Activated CD8-positive, alpha-beta T cell treated with anti-CD3 and anti-CD28 coated beads, Interleukin-2, amount 10 ng/mL, durations not matched to agents 7 days and 5 days (primary cell): Measurements from ENCODE around the gene PCSK6. TPM values are rescaled to one million over a fixed set of nuclear protein-coding genes. Genes with fewer than 3 reads are reported as not detected.

Experiments used
- ATAC-seq: fragments of 150-1000 bp; cut with Tn5 transposase; one replicate; pipeline ENCODE4 v1.10.0; 2021; ENCODE audit warnings: moderate library complexity
- CTCF ChIA-PET: fragments of 350-600 bp; sonication (Branson Sonifier 250); formaldehyde crosslinking; loops from one replicate; lab custom pipeline; 2021; ENCODE audit warnings: antibody characterized with exemption; lab: Charles Lee
- POLR2A ChIA-PET: fragments of 350-600 bp; sonication (Branson Sonifier 250); formaldehyde crosslinking; loops from one replicate; lab custom pipeline; 2021; ENCODE audit warnings: antibody characterized with exemption; lab: Charles Lee
- DNase-seq: peaks from one replicate; pipeline ENCODE4 v3.0.0-alpha.2; 2020
- H3K27ac Mint-ChIP-seq: one replicate; pipeline ENCODE4 v1.8.0; 2021; ENCODE audit warnings: mild to moderate bottlenecking, mixed read lengths
- H3K27me3 Mint-ChIP-seq: one replicate; pipeline ENCODE4 v1.8.0; 2021; ENCODE audit warnings: low read depth, mixed read lengths
- H3K36me3 Mint-ChIP-seq: one replicate; pipeline ENCODE4 v1.8.0; 2021; ENCODE audit warnings: low read depth, mixed read lengths
- H3K4me1 Mint-ChIP-seq: one replicate; pipeline ENCODE4 v1.8.0; 2021; ENCODE audit warnings: low read depth, mixed read lengths
- H3K4me3 Mint-ChIP-seq: one replicate; pipeline ENCODE4 v1.8.0; 2021; ENCODE audit warnings: mild to moderate bottlenecking, mixed read lengths
- H3K9me3 Mint-ChIP-seq: one replicate; pipeline ENCODE4 v1.8.0; 2022; ENCODE audit warnings: mixed read lengths; ENCODE audit not compliant: insufficient read depth
- total RNA-seq, 2 experiments: library from RNA; stranded (reverse); gene quantifications; one replicate each; pipeline ENCODE4 v1.2.3, GENCODE V29; 2021

PCSK6 gene
- total RNA-seq, 2 experiments from 2014 or later = 0.68 to 0.76 TPM

GRCh38 chr15:101496198-101496986 lies 6.9 kb upstream of the PCSK6 start:
- ChIA-PET CTCF (no interaction called here), POLR2A (no interaction called here)
- Mint-ChIP-seq H3K27ac (no peak overlapping the region), H3K36me3 (no peaks in the 10 kb centered on the region), H3K4me1 (peaks cover 19% of the 10 kb centered on the region), H3K4me3 (no peak overlapping the region), H3K9me3 (no peaks in the 10 kb centered on the region), H3K27me3 (peaks cover 51% of the 10 kb centered on the region)
- ATAC-seq (no peak), DNase-seq (no peak)

DNA sequence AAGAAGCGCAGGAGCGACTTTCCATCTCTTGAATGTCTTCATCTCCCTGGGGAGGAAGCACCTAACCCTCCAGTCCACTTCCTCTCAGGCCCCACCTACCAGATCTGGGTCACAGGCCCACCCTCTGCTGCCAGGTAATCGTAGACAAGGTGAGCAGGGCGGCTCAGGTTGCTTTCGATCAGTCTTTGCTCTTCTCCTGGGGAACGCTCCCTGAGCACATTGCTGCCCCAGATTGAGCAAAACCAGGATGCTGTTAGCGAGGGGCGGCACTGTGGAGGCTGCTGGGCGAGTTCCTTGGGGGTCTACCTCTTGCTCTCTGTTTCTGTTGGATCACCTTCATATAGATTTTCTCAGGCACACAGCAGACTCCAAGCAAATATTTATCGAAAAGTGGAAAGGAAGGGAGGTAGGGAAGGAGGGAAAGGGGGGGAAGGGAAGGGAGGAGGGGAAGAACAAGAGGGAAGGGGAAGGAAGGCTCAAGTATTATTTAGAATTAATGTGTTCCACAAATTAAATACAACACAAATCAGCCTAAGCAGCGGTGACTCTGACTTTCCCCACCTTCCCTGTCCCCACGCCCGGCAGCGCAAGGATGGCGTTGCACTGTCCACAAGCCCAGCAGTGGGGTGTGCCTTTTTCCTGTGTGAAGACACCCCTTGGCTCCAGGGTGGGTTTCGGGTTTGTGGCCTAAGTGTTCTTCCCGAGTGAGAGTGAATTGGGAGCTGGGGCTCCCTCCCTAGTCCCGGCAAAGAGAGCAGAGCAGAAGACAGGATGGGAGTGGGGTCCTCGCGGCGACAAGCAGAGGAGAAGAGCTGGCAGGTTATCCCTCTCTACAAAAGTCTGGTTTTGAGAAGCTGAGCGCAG lies 6.1 kb upstream of the PCSK6 start:
- ChIA-PET CTCF (interaction anchor here (0.7 kb wide), 1 partner anchor 146 kb away, joined by 3 read pairs; no protein-coding TSS in a partner anchor), POLR2A (no interaction called here)
- Mint-ChIP-seq H3K27me3 (peaks cover 58% of the 10 kb centered on the region), H3K4me3 (no peak overlapping the region), H3K27ac (no peak overlapping the region), H3K4me1 (peaks cover 12% of the 10 kb centered on the region), H3K9me3 (no peaks in the 10 kb centered on the region), H3K36me3 (no peaks in the 10 kb centered on the region)
- ATAC-seq (no peak), DNase-seq (no peak)

DNA sequence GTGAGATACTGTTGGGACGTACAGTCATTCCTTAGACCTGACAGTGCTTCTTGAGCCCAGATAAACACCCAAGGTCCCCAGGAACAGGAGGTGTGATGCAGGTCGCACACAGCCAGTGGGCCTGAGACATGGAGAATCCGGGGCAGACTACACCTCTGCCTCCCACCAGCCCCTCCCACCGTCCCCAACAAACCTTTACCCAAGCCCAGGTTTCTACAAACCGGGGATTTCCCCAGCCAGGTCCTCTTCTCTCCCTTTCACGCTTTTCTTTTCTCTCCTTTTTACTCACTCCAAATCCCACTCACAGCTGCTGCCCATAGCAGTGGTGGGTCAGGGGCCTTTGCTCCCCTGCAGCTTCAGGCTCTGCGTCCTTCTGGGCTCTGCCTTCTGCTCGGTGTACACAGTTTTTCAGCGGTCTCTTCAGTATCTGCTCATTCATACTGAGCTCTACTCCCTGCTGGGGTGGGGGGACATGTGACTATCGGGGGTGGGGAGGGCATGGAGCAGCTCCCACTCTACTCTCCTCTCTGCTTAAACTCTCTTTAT lies 4.8 kb upstream of the PCSK6 start:
- Mint-ChIP-seq H3K27ac (no peak overlapping the region), H3K4me1 (peaks cover 8% of the 10 kb centered on the region), H3K9me3 (no peaks in the 10 kb centered on the region), H3K27me3 (peaks cover 61% of the 10 kb centered on the region), H3K4me3 (no peak overlapping the region), H3K36me3 (no peaks in the 10 kb centered on the region)
- no peak for ATAC-seq
- ChIA-PET CTCF (interaction anchor here (0.7 kb wide), 1 partner anchor 147 kb away, joined by 3 read pairs; no protein-coding TSS in a partner anchor), POLR2A (no interaction called here)
- no peak for DNase-seq

- POLR2A ChIA-PET = interaction anchor here (0.7 kb wide), 1 partner anchor 51 kb away, joined by 3 read pairs; no protein-coding TSS in a partner anchor
- H3K4me3 Mint-ChIP-seq = no peak overlapping the region
- no peaks in the 10 kb centered on the region for H3K36me3 Mint-ChIP-seq
- CTCF ChIA-PET = no interaction called here
- H3K27me3 Mint-ChIP-seq = peaks cover 63% of the 10 kb centered on the region
- DNase-seq (no peak), ATAC-seq (no peak)
- H3K4me1 Mint-ChIP-seq = peaks cover 8% of the 10 kb centered on the region
- no peak overlapping the region for H3K27ac Mint-ChIP-seq
- H3K9me3 Mint-ChIP-seq = no peaks in the 10 kb centered on the region
Observed at GRCh38 chr15:101492766-101493692, 3.5 kb upstream of the PCSK6 start.

- Mint-ChIP-seq H3K4me3 (no peak overlapping the region), H3K27me3 (peaks cover 63% of the 10 kb centered on the region), H3K4me1 (peaks cover 8% of the 10 kb centered on the region), H3K36me3 (no peaks in the 10 kb centered on the region), H3K9me3 (no peaks in the 10 kb centered on the region), H3K27ac (no peak overlapping the region)
- no peak for ATAC-seq
- ChIA-PET POLR2A (interaction anchor here (0.5 to 0.7 kb wide), 2 partner anchors 50 to 240 kb away, joined by 3 read pairs; partner anchors contain the start of gene CHSY1), CTCF (no interaction called here)
- no peak for DNase-seq
Observed at GRCh38 chr15:101491734-101492640, 2.5 kb upstream of the PCSK6 start.

DNA sequence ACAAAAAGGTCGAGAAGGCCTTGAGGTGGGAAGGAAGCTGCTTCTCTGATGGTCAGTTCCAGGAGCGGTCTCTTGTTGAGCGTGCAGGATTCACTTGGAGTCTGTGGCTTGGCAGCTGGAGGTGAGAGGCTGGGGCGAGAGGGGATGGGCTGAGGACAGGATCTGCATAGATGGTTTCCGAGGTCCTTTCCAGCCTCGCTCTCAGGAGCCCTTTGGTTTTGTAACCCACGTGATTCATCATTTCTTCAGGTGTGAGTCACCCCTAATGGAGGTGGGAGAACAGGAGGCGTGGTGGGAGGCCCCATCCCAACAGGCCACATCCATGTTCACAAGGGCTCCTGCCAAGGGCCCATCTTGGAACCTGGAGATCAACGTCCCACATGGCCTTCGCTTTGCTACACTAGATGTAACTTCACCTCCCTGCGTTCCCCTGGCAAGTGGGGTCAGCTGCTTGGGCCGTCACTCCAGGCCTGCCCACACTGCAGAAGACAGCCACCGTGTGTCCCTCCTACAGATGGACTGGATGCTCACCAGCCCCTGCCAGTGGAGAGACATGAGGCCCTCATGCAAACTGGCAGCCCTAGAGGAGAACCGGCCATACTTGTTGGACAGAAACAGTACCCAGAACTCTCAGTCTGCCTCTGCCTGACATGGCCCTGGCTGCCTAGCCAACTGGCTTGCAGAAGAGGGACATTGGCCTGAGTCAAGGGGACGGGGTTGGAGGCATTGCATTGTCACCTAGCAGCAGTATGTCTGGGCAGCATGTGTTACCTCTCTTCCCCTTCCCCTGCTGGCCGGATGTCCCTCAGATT lies 1.6 kb upstream of the PCSK6 start:
- H3K27me3 Mint-ChIP-seq = peaks cover 62% of the 10 kb centered on the region
- ChIA-PET CTCF (interaction anchor here (1.0 kb wide), 1 partner anchor 150 kb away, joined by 3 read pairs; no protein-coding TSS in a partner anchor), POLR2A (interaction anchor here (0.5 kb wide), 1 partner anchor 239 kb away, joined by 3 read pairs; the partner anchor contains the start of gene CHSY1)
- no peak for DNase-seq
- no peak overlapping the region for H3K27ac Mint-ChIP-seq
- H3K4me3 Mint-ChIP-seq = no peak overlapping the region
- H3K36me3 Mint-ChIP-seq = no peaks in the 10 kb centered on the region
- H3K9me3 Mint-ChIP-seq = no peaks in the 10 kb centered on the region
- H3K4me1 Mint-ChIP-seq = peaks cover 3% of the 10 kb centered on the region
- ATAC-seq = no peak

GRCh38 chr15:101490408-101490891 lies 943 bp upstream of the PCSK6 start:
- H3K36me3 Mint-ChIP-seq = no peaks in the 10 kb centered on the region
- CTCF ChIA-PET = interaction anchor here (1.0 kb wide), 1 partner anchor 151 kb away, joined by 3 read pairs; no protein-coding TSS in a partner anchor
- H3K27ac Mint-ChIP-seq = no peak overlapping the region

GRCh38 chr15:101489237-101489598 lies 289 bp downstream of the PCSK6 start:
- Mint-ChIP-seq H3K4me1 (peaks cover 3% of the 10 kb centered on the region), H3K9me3 (no peaks in the 10 kb centered on the region), H3K27ac (no peak overlapping the region), H3K36me3 (no peaks in the 10 kb centered on the region), H3K27me3 (peaks cover 55% of the 10 kb centered on the region), H3K4me3 (no peak overlapping the region)
- POLR2A ChIA-PET = interaction anchor here (0.8 kb wide), 1 partner anchor 12 kb away, joined by 3 read pairs; no protein-coding TSS in a partner anchor
- DNase-seq = no peak
- ATAC-seq = peak; percentile 60
- CTCF ChIA-PET = no interaction called here

More at GRCh38 chr15:101490408-101490891, 943 bp upstream of the PCSK6 start:
- DNase-seq (no peak), ATAC-seq (no peak)
- H3K27me3 Mint-ChIP-seq = peaks cover 59% of the 10 kb centered on the region
- peaks cover 3% of the 10 kb centered on the region for H3K4me1 Mint-ChIP-seq
- H3K4me3 Mint-ChIP-seq = peak overlapping the region; percentile 34
- no peaks in the 10 kb centered on the region for H3K9me3 Mint-ChIP-seq
- POLR2A ChIA-PET = interaction anchor here (0.8 kb wide), 1 partner anchor 35 kb away, joined by 3 read pairs; no protein-coding TSS in a partner anchor

GRCh38 chr15:101488300-101489164 lies 975 bp downstream of the PCSK6 start:
- Mint-ChIP-seq H3K27ac (no peak overlapping the region), H3K27me3 (peaks cover 53% of the 10 kb centered on the region), H3K4me3 (no peak overlapping the region), H3K36me3 (no peaks in the 10 kb centered on the region), H3K4me1 (peaks cover 3% of the 10 kb centered on the region), H3K9me3 (no peaks in the 10 kb centered on the region)
- DNase-seq = no peak
- CTCF ChIA-PET = interaction anchor here (1.7 kb wide), 1 partner anchor 13 kb away, joined by 4 read pairs; no protein-coding TSS in a partner anchor
- ATAC-seq = no peak
- POLR2A ChIA-PET = interaction anchor here (0.8 kb wide), 1 partner anchor 13 kb away, joined by 3 read pairs; no protein-coding TSS in a partner anchor
